HG03066 (cell line): ENCODE data around the gene EPHB2.
"Not testable (repeated sequence)": the region's sequence is repeated elsewhere in the genome, so short reads cannot be mapped to it uniquely, and the experiment has no call there.

Source experiments
- ATAC-seq: cut with Tn5 transposase; IDR thresholded peaks from one replicate; pipeline ENCODE4 v1.9.1; 2021; ENCODE audit warnings: low read depth; ENCODE audit not compliant: unreplicated experiment

Gene EPHB2

GRCh38 chr1:22689505-22689904, 21.1 kb upstream of the EPHB2 start:
- no peak for ATAC-seq

- ATAC-seq, result no peak
Measured at GRCh38 chr1:22691031-22691753, 19.4 kb upstream of the EPHB2 start.

GRCh38 chr1:22694172-22694571, 16.5 kb upstream of the EPHB2 start:
- no peak for ATAC-seq

GRCh38 chr1:22696610-22697009, 14.0 kb upstream of the EPHB2 start:
- ATAC-seq, result no peak

GRCh38 chr1:22697980-22698379, 12.7 kb upstream of the EPHB2 start:
- ATAC-seq, result no peak

GRCh38 chr1:22699681-22700520, 10.7 kb upstream of the EPHB2 start:
- no peak for ATAC-seq

GRCh38 chr1:22702296-22703085, 8.1 kb upstream of the EPHB2 start:
- no peak for ATAC-seq

GRCh38 chr1:22704440-22705067, 6.1 kb upstream of the EPHB2 start:
- ATAC-seq, result no peak

- no peak for ATAC-seq
Measured at GRCh38 chr1:22705586-22705985, 5.1 kb upstream of the EPHB2 start.

GRCh38 chr1:22706100-22706499, 4.5 kb upstream of the EPHB2 start:
- not testable (repeated sequence) for ATAC-seq

- ATAC-seq, result no peak
Measured at GRCh38 chr1:22708777-22709176, 1.9 kb upstream of the EPHB2 start.

GRCh38 chr1:22709227-22709626, 1.4 kb upstream of the EPHB2 start:
- ATAC-seq, result no peak

- ATAC-seq, result no peak
Measured at GRCh38 chr1:22709891-22710700, 543 bp upstream of the EPHB2 start.

- ATAC-seq, result no peak
Measured at GRCh38 chr1:22711071-22711470, 432 bp downstream of the EPHB2 start.

- ATAC-seq, result no peak
Measured at GRCh38 chr1:22711591-22712501, 1.2 kb downstream of the EPHB2 start.

- no peak for ATAC-seq
Measured at GRCh38 chr1:22712502-22713271, 2.0 kb downstream of the EPHB2 start.

GRCh38 chr1:22714455-22714854, 3.8 kb downstream of the EPHB2 start:
- no peak for ATAC-seq
